Chondrocyte (in vitro differentiated cells): ENCODE results near the gene SP1. TPM values are rescaled to one million over a fixed set of nuclear protein-coding genes. Genes with fewer than 3 reads are reported as not detected.
"Not testable (repeated sequence)": the region's sequence is repeated elsewhere in the genome, so short reads cannot be mapped to it uniquely, and the experiment has no call there.

Source experiments
- DNase-seq: peaks from one replicate; pipeline ENCODE4 v3.0.0; 2021; ENCODE audit warnings: mixed read lengths, low spot score
- H3K27ac Mint-ChIP-seq: one replicate; pipeline ENCODE4 v1.8.0; 2021; ENCODE audit warnings: mild to moderate bottlenecking, moderate library complexity, mixed read lengths; ENCODE audit not compliant: unreplicated experiment
- H3K27me3 Mint-ChIP-seq: 2 replicates; pipeline ENCODE4 v1.8.0; 2021; ENCODE audit warnings: low read depth, mixed read lengths
- H3K36me3 Mint-ChIP-seq: 2 replicates; pipeline ENCODE4 v1.8.0; 2021; ENCODE audit warnings: low read depth, mixed read lengths
- H3K4me1 Mint-ChIP-seq: 2 replicates; pipeline ENCODE4 v1.8.0; 2021; ENCODE audit warnings: low read depth, mild to moderate bottlenecking, mixed read lengths
- H3K4me3 Mint-ChIP-seq: one replicate; pipeline ENCODE4 v1.8.0; 2021; ENCODE audit warnings: mild to moderate bottlenecking, moderate library complexity, mixed read lengths; ENCODE audit not compliant: unreplicated experiment
- H3K9me3 Mint-ChIP-seq: 2 replicates; pipeline ENCODE4 v1.8.0; 2021; ENCODE audit warnings: low read depth, mixed read lengths
- CTCF ChIP-seq: fragments of 200-600 bp; sonication (generic); IDR thresholded peaks from 2 replicates; pipeline ENCODE4 v1.5.0; 2021; ENCODE audit warnings: antibody characterized with exemption, mild to moderate bottlenecking, moderate library complexity
- total RNA-seq: library from RNA; stranded (reverse); gene quantifications from 3 replicates; pipeline ENCODE4 v1.2.1, GENCODE V29; 2021

SP1 gene
- total RNA-seq, 1 donor from 2014 or later, result 59.0 TPM

- no peak for TF ChIP-seq CTCF
- no peak for DNase-seq
- no peaks in the 10 kb centered on the region for H3K4me1 Mint-ChIP-seq
- H3K9me3 Mint-ChIP-seq, result no peaks in the 10 kb centered on the region
- no peaks in the 10 kb centered on the region for H3K27me3 Mint-ChIP-seq
- no peak overlapping the region for H3K4me3 Mint-ChIP-seq
- H3K36me3 Mint-ChIP-seq, result no peaks in the 10 kb centered on the region
- H3K27ac Mint-ChIP-seq, result no peak overlapping the region
Measured at GRCh38 chr12:53358836-53359419, 21.0 kb upstream of the SP1 start.

GRCh38 chr12:53361638-53362037 lies 18.3 kb upstream of the SP1 start:
- H3K4me3 Mint-ChIP-seq, H3K27ac Mint-ChIP-seq, H3K36me3 Mint-ChIP-seq, DNase-seq, H3K9me3 Mint-ChIP-seq, H3K4me1 Mint-ChIP-seq, H3K27me3 Mint-ChIP-seq: not testable (repeated sequence)

- H3K27ac Mint-ChIP-seq, result peak overlapping the region; percentile 22
- H3K4me1 Mint-ChIP-seq, result peaks cover 3% of the 10 kb centered on the region
- no peaks in the 10 kb centered on the region for H3K36me3 Mint-ChIP-seq
- H3K27me3 Mint-ChIP-seq, result no peaks in the 10 kb centered on the region
- no peaks in the 10 kb centered on the region for H3K9me3 Mint-ChIP-seq
- no peak overlapping the region for H3K4me3 Mint-ChIP-seq
- no peak for DNase-seq
- TF ChIP-seq CTCF, result no peak
Measured at GRCh38 chr12:53365245-53365904, 14.6 kb upstream of the SP1 start.

GRCh38 chr12:53373554-53374133 lies 6.3 kb upstream of the SP1 start:
- H3K4me1 Mint-ChIP-seq, result peaks cover 20% of the 10 kb centered on the region
- not testable (repeated sequence) for H3K9me3 Mint-ChIP-seq, H3K4me3 Mint-ChIP-seq, H3K27ac Mint-ChIP-seq, H3K27me3 Mint-ChIP-seq, H3K36me3 Mint-ChIP-seq
- peak; percentile 0 for DNase-seq

GRCh38 chr12:53374277-53374676 lies 5.7 kb upstream of the SP1 start:
- H3K27ac Mint-ChIP-seq, H3K4me3 Mint-ChIP-seq: not testable (repeated sequence)

GRCh38 chr12:53376747-53377146 lies 3.2 kb upstream of the SP1 start:
- no peak for DNase-seq
- Mint-ChIP-seq H3K9me3 (no peaks in the 10 kb centered on the region), H3K4me3 (no peak overlapping the region), H3K4me1 (peaks cover 17% of the 10 kb centered on the region), H3K27me3 (no peaks in the 10 kb centered on the region), H3K27ac (no peak overlapping the region), H3K36me3 (peaks cover 3% of the 10 kb centered on the region)
- no peak for TF ChIP-seq CTCF

More at GRCh38 chr12:53374277-53374676, 5.7 kb upstream of the SP1 start:
- H3K9me3 Mint-ChIP-seq, H3K27me3 Mint-ChIP-seq, H3K36me3 Mint-ChIP-seq: not testable (repeated sequence)
- peaks cover 20% of the 10 kb centered on the region for H3K4me1 Mint-ChIP-seq
- DNase-seq, result peak; percentile 27
